ENCODE data around the gene TBC1D21.
A peak's percentile ranks its signal among the peaks of the same experiment; 100 is the strongest.

Gene TBC1D21

DNA sequence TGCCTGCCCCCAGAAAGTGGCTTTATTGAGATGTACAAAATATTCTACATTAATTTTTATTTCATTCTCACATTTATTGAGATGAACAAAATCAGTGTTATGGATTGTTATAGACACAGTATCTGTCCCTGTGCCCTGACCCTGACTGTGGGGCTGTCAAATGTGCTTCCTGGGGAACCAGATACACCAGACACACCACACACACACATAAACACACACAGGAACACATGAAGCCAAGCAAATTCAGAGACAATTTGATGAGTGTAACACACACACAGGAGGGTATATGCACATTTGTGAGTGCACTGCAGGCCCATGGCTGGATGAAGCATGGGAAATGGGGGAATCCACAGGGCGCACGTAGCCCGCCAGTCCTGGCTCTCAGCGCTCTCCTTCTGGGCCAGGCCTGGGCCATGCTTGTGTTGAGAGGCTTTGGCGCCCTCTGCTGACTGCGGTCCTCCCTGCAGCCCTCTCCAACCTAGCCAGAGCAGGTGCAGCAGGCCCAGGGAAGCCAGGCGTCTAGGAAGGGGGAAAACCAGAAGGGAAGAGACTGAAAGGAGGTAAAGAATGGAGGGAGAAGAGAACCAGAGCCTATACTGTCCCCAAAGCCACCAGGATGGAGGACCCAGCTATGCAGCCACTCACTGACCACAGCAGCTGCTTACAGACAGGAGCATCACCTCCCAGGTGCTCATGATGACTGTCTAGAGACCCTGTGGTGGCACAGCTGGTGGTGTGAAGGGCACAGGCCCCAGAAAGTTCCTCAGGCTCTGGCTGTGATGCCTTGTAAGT lies 34.9 kb downstream of the TBC1D21 start:
- peak; percentile 55 for DNase-seq (ENCODE audit: low spot score)

DNA sequence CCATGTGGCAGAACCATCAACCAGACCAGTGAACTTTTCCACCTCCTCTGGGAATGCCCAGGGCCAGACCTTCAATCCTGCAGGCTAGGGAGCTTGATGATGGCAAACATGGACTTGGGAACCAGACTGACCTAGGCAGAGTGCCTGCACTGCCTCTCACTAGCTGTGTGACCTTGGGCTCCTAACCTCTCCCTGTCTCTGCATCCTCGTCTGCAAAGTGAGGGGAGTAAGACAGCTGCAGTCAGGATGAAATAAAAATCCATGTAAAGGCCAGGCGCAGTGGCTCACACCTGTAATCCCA lies 35.4 kb downstream of the TBC1D21 start:
- DNase-seq (ENCODE audit: low spot score): no peak

DNA sequence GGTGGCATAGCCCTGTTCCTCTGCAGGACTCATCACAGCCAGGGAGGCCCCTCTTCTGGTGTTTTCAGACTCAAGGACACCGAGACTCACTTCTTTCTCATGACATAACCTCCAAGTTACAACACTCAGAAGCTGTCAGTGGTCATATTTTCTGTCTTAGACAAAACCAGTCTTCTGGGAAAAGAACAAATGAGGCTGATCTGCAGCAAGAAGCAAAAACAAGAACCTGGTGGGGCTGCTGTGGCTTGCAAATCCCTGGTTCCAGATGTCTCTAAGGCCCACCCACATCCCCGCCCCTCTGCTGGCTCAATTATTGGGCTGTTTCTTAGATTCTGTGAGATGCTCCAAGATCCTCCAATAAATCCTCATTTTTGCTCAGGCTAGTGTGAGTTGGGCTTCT lies 36.3 kb downstream of the TBC1D21 start:
- DNase-seq (ENCODE audit: low spot score): no peak

DNA sequence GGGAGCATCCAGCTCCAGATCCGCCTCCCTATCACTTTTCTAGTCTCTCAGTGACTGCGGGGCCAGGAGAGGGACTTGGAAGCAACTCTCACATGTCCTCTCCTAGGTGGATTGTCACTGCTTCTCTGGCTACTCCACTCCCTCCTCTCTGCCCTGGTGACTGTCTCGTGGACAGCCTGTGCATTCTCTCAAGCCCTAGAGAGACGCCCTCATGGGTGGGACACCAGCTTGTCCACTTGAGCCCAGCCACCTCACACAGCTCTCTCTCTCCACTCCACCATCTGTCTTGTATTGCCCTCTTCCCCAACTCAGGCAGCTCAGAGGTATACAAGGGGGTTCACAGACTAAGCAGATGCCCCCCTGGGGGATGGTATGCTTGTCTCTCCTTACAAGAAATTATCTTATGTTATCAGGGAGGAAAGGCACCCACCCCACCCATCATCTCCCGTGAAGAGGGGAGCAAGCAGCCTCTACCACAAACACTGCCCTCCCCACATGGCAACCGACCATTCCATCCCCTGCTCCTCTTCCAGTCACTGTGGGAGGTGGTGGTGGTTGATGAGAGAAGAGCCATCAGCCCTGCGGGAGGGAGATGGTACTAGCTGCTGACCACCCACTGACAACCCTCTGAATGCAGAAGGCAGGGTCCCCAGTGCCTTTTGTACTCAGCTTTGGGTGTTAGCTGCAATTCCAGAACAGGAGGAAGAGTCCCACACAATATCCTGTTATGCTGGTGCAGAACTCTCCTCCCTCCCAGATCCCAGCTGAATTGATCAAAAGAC lies 37.3 kb downstream of the TBC1D21 start:
- no peak for DNase-seq (ENCODE audit: low spot score)

DNA sequence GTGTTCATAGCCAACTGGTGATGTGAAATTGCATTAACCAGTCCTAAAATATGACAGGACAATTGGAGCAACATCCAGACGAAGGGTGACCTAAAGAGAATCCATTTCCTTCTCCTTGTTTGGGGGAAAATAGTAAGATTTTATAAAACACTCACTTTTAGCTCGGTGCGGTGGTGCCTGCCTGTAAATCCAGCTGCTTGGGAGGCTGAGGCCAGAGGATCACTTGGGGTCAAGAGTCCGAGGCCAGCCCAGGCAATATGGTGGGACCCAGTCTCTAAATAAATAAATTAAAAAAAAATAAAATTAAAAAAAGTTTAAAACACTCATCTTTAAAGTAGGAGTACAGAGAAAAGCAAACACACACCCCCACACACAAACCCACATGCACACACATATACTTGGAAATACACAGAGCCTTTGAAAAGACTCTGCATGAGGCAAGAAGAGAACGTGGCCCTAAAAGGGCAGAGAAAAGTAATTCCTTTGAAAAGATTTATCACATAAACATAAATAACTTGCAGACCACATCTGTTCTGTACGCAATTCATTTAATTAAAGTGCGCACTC lies 38.7 kb downstream of the TBC1D21 start:
- DNase-seq (ENCODE audit: low spot score): no peak

DNA sequence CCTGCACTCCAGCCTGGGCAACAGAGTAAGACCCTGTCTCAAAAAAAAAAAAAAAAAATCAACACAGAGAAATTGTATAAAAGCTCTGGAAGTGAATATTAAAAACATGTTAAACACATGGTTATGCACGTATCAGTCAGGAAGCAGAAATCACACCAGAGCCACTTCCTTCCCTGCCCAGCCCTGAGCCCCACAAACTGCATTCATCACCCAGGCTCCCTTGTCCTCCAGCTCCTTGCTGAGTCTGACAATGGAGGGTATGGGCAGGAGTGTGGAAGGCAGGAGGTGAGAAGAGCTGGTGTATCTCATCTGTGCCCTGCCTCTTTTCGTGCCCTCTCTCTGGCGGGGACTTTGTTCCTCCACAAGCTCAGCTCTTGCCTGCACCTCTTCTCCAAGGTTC lies 40.8 kb downstream of the TBC1D21 start:
- no peak for DNase-seq (ENCODE audit: low spot score)

DNA sequence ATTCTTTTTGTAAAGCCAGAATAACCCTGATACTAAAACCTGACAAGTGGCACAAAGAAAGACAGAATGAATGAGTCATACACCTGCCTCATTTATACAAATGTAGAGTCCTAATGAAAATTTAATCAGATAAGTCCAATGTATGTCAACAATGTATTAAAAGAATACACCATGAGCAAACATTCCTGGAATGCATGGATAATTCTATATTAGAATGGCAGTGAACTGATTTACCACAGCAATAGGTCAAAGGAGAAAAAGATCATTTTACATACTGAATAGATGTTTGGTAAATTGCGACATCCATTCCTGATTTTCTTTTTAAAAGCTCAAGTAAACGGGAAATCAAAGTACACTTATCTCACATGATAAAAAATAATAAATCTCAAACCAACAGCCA lies 41.7 kb downstream of the TBC1D21 start:
- no peak for DNase-seq (ENCODE audit: low spot score)

DNA sequence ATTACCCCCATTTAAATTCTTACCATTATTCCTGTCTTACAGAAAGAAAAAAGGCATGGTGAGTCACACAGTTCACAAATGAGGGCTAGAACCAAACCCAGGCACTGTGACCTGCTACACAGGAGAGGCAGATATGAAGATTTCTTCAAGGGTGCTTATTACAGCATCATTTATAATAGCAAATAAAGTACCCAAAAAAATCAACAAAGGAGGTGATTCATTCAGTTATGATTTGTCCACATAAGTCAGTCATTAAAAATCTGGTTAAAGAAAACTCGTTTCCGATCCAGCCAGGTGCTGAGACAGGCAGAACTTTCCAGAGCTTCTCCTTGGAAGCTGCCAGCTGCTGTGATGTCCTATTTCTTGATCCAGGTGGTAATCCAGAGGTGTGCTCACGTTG lies 45.4 kb downstream of the TBC1D21 start:
- no peak for DNase-seq (ENCODE audit: low spot score)

DNA sequence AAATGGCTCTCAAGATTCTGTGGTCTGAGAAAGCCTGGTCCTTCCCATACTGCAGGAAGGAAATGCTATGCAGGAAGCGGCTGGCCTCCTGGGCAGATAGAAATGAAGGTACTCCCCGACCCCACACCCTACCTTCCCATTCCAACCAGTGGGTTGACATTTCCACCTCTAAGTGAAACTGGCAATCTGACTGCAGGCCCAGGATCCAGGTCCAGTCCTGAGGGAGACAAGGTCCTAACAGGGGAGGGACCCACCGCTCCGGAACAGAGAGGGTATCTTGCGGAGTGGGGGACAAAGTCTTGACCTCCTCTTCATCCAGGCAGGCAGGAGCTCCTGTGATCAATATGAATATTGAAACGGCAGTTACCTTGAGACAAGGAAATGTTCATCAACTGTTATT lies 46.3 kb downstream of the TBC1D21 start:
- no peak for DNase-seq (ENCODE audit: low spot score)

DNA sequence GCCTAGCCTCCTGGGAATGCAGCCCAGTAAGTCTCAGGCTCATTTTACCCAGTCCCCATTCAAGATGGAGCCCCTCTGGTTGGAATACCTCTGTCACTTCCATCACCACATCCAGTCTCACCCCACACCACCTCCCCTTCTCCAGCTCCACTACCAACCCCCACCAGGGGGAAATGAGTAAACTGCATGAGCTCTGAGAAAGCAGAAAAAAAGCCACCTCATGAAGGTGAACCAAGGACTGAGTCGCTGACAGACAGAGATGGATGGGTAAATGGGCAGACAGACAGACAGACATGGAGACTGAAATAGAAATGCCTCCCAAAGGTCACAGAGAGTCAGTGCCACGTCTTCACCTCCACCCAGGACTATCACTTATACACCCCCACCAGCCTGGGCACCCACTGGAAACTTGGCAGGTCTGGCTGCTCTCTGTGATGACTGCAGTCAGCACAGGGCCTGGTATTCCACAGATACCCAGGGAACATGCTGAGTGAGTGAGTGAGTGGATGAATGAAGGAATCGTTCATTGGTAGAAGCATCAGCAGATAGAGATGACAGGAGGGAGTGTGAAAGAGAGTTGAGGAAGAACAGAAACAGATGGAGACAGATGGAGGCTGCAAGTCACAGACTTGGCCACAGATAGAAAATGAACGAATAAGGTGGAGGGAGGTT lies 48.0 kb downstream of the TBC1D21 start:
- no peak for DNase-seq (ENCODE audit: low spot score)

DNA sequence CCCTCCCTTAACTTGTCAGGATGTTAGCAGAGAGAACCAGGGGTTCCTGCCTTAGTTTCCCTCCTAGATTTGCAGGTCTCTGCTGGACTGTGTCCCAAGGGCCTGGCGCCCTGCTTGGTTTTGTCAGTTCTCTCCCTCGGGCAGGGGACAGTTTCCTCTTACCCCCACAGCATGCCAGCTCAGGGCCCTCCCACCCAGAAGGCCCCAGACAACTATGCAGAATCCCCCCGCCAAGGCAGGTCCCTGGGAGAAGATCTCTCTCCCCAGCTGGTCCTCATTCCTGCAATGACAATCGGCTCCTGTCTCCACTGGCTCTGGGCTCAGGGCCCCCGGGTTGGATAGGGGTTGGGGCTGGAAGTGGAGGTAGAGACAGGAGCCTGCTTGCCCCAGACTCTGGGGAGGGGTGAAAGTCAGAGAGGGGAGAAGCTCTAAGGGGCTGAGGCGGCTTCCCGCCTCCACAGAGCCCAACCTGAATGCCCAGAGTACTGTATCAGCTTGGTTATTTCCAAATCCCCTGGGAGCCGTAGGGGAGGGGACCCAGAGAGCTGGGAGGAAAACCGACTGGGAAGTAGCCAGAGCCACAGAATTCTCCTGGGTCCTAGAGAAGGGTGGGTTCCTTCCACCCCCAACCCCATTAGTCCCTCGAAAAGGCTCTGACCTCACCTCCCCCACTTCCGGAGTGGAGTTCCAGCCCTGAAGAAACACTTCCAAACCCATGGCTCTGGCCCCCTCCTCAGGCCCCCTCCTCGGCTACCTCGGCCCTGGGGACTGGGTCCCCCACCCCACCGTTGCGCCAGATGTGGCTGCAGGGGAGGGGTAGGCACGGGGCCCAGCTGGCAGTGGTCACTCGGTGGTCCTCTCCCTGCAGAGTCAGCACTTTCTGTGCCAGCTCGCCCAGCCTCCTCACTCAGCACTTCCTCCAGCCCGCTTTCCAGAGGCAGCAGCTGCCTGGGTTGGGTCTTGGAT lies 49.1 kb downstream of the TBC1D21 start:
- DNase-seq (ENCODE audit: low spot score): no peak

DNA sequence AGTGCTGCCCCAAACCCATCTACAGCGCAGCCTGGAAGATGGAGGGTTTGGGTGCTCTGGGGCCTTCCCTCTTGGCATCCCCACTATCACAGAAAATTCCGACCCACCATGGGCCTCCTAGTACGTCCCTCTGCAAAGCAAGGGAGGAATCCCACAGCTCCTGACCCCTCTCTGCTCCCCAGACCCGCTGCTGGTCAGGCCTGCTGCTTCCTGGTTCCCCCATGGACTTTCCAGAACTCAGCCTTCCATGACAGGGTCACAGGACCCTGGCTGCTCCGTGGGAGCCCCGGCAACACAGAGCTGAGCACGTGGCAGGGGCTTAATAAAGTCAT lies 49.8 kb downstream of the TBC1D21 start:
- no peak for DNase-seq (ENCODE audit: low spot score)

DNA sequence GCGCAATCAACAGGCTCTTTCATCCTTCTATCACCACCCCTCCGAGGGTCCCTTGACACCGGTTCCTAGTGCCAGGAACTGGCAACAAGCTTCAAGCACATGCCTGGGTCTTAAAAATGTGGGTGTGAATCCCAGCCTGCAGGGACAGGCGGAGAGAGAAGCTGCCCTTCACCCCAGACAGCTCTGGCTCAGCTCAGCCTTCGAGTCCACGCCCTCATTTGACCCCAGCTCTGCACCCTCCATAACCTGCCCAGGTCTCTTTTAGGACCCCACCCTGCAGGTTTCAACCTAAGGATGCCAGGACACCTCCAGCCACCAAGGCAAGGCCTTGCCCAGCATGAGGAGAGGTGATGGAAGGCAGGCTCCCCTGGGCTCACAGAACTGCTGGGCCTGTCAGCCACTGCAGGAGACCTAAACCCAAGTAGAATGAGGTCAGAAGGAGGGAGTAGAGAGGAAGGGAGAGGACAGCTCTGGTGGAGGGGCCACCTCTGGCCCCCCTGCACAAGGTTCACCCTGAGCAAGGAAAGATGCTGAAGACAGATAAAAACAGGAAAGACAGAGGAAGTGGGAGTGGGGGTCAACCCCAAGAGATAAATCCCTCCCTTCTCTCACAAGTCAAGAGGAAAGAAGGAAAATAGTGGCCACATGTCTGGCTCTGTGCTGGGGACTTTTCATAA lies 50.3 kb downstream of the TBC1D21 start:
- DNase-seq (ENCODE audit: low spot score): no peak

DNA sequence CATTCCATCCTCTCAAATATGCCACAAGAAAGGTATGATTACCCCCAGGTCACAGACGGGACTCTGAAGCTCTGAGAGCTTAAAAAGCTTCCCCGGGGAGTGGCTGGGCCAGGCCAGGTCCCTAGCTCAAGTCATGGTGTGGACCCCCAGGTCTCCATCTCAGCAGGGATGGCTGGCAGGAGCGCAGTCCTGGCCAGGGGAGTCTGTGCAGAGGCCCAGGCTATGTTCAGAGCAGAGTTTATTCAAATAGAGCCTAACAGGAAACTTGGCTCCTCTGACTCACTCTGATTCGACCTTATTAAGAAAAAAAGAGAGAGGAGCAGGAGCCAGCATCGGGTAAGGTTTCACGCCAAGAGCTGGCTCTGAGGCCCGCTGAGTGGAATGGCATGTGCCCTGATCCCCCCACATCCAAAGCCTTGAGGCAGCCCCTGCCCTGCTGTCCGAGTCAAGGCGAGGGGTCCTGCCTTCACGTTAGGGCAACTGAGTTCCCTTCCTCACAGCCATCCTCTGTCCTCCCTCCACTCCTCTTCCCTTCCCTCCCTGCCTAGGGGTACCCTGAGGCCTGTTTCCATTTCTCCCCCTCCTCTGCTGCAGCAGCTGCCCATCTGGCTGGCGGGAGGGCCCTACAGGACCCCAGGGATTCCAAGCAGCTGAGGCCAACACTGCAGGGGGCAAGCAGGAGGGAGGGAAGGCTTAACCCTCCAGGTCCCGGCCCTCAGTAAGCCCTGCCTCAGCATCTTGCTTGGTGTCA lies 51.0 kb downstream of the TBC1D21 start:
- DNase-seq (ENCODE audit: low spot score): peak; percentile 28

DNA sequence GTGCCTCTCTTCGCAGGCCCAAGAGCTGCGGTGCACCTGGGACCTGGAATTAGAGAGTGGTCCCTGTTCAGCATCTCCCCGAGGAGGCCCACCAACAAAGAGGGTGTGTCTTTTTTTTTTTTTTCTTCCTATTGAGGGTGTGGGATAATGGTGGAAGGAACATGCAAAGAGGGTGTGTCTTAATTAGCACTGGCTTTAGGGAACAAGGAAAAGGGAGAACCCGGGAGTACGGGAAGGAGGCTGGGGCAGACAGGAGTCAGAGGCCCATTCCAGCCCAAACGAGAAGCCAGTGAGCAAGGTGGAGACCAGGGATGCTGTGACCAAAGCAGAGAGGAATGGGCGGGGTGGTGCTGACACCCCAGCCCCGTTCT lies 52.5 kb downstream of the TBC1D21 start:
- DNase-seq (ENCODE audit: low spot score): no peak

DNA sequence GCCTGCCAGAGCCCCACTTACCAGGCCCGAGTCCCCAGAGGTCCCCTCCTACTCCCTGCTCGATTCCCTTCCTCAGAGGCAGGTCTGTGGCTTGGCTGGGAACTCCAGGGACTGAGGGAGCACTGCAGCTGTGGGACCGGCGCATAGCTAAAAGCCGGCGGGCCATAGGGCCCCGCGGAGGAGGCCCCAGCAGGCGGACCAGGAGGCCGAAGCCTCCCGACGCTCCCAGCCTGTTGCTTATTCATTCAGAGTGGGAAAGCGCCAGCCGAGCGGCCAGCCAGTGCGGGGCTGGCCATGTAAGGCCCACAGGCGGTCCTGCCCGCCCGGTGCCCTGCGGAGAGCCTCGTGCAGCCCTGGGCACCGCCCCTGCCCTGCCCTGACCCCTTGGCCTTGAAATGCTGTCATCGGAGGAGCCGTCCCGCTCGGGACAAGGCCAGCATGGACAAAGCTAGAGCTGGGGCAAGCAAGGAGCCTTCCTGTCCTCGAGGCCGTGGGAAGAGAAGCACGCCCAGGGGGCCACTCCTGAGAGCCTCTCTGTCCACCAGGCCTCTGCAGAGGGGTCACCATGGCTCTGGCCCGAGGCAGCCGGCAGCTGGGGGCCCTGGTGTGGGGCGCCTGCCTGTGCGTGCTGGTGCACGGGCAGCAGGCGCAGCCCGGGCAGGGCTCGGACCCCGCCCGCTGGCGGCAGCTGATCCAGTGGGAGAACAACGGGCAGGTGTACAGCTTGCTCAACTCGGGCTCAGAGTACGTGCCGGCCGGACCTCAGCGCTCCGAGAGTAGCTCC lies 53.0 kb downstream of the TBC1D21 start, which contains the start of gene LOXL1:
Gene LOXL1 (plus strand): TSS at position 244 of the 784 bp plus-strand sequence. CDS start 322 bp downstream, at position 566.
- peak; percentile 20 for DNase-seq (ENCODE audit: low spot score)

DNA sequence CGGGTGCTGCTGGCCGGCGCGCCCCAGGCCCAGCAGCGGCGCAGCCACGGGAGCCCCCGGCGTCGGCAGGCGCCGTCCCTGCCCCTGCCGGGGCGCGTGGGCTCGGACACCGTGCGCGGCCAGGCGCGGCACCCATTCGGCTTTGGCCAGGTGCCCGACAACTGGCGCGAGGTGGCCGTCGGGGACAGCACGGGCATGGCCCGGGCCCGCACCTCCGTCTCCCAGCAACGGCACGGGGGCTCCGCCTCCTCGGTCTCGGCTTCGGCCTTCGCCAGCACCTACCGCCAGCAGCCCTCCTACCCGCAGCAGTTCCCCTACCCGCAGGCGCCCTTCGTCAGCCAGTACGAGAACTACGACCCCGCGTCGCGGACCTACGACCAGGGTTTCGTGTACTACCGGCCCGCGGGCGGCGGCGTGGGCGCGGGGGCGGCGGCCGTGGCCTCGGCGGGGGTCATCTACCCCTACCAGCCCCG lies 53.7 kb downstream of the TBC1D21 start:
- no peak for DNase-seq (ENCODE audit: low spot score)

DNA sequence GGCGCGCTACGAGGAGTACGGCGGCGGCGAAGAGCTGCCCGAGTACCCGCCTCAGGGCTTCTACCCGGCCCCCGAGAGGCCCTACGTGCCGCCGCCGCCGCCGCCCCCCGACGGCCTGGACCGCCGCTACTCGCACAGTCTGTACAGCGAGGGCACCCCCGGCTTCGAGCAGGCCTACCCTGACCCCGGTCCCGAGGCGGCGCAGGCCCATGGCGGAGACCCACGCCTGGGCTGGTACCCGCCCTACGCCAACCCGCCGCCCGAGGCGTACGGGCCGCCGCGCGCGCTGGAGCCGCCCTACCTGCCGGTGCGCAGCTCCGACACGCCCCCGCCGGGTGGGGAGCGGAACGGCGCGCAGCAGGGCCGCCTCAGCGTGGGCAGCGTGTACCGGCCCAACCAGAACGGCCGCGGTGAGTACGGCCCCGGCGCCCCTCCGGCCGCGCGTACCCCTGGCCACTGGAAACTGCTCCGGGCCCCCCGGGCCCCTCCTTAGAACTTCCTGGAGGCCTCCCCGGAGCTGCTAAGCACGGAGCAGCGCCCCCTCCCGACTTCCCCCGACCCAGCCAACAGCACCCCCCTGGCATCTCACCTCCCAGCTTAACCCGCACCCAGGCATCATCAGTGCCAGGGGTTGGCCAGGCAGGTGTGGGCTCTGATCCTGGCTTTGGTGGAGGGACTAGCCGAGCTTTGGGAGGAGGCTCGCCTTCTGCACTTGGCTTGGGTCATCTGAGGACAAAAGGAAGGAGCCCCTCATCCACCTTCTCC lies 54.3 kb downstream of the TBC1D21 start:
- DNase-seq (ENCODE audit: low spot score): no peak

DNA sequence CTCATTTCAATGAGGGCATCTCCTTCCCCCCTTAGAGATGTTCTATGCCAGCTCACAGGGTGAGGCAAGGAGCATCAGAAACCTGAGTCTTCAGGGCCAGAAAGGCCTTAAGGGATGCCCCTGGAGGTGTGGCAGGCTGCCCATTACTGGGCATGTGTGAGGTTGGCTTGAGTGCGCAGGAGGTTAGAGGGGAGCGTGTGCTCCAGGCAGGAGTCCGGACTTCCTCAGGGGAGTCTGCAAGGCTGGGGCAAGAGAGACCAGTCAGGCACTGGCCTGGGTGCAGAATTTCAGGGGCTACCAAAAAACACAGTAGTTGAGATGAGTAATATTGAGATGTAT lies 54.8 kb downstream of the TBC1D21 start:
- DNase-seq (ENCODE audit: low spot score): no peak

Data from pons (tissue), 1 donor.